Esophagus squamous epithelium (tissue), 4 donors: Measurements from ENCODE around the gene ZNF253.

Experiments used
- CTCF ChIP-seq, 6 experiments: fragments of 450-650 bp in 4 of 6; fragments of 200-600 bp in 2 of 6; sonication (generic) in 2 of 6; IDR thresholded peaks; one replicate each; pipeline ENCODE4 v1.5.1; 2016 to 2019; ENCODE audit warnings: antibody characterized with exemption in 6 of 6, mild to moderate bottlenecking in 4 of 6, moderate library complexity in 4 of 6
- POLR2A ChIP-seq, 4 donors: fragments of 450-650 bp; IDR thresholded peaks; one replicate each; pipeline ENCODE4 v1.6.1; 2017; ENCODE audit warnings: antibody characterized with exemption in 4 of 4, mild to moderate bottlenecking in 4 of 4, moderate library complexity in 3 of 4

- no peak for TF ChIP-seq CTCF (IDR thresholded peaks at IDR 0.05)
- TF ChIP-seq POLR2A (IDR thresholded peaks at IDR 0.05), result no peak
Observed at GRCh38 chr19:19823916-19824315, 41.8 kb upstream of the ZNF253 start.
